OCI-LY3 (cell line): Measurements from ENCODE around the gene HLA-DQA1.

Experiments used
- H2AFZ ChIP-seq: fragments of 200-600, 300-600 bp; shearing (Covaris generic); 2 replicates; pipeline ENCODE4 v1.6.0; 2014; ENCODE audit warnings: antibody characterized with exemption, low read depth, low read length
- H3K27ac ChIP-seq: fragments of 200-600, 300-600 bp; sonication (generic); 2 replicates; pipeline ENCODE4 v1.5.1; 2014; ENCODE audit warnings: mild to moderate bottlenecking, low read length, moderate library complexity, mixed read lengths
- H3K27me3 ChIP-seq: fragments of 200-600, 300-600 bp; sonication (generic); 2 replicates; pipeline ENCODE4 v1.6.1; 2014; ENCODE audit warnings: low read depth, low read length, mixed read lengths
- H3K36me3 ChIP-seq: fragments of 200-600, 300-600 bp; sonication (generic); replicated peaks from 2 replicates; pipeline ENCODE3; 2014; ENCODE audit warnings: low read depth, low read length, mixed read lengths
- H3K4me1 ChIP-seq: fragments of 300-600, 200-600 bp; sonication (generic); 2 replicates; pipeline ENCODE4 v1.6.1; 2014; ENCODE audit warnings: low read length, mixed read lengths
- H3K4me2 ChIP-seq: fragments of 200-600, 300-600 bp; sonication (generic); 2 replicates; pipeline ENCODE4 v1.6.1; 2014; ENCODE audit warnings: low read length, mixed read lengths
- H3K4me3 ChIP-seq: fragments of 300-600, 200-600 bp; sonication (generic); 2 replicates; pipeline ENCODE4 v1.5.1; 2014; ENCODE audit warnings: antibody characterized with exemption, mild to moderate bottlenecking, low read length, moderate library complexity
- H3K79me2 ChIP-seq: fragments of 300-600, 200-600 bp; shearing (Covaris generic); 2 replicates; pipeline ENCODE4 v1.6.1; 2014; ENCODE audit warnings: mild to moderate bottlenecking, low read length, mixed read lengths
- H3K9ac ChIP-seq: fragments of 300-600, 200-600 bp; shearing (Covaris generic); 2 replicates; pipeline ENCODE4 v1.6.0; 2014; ENCODE audit warnings: mild to moderate bottlenecking, low read length, moderate library complexity
- H3K9me3 ChIP-seq: fragments of 200-600, 300-600 bp; shearing (Covaris generic); 2 replicates; pipeline ENCODE4 v1.6.1; 2014; ENCODE audit warnings: low read length, mixed read lengths; ENCODE audit not compliant: insufficient read depth
- H4K20me1 ChIP-seq: fragments of 200-600, 300-600 bp; sonication (generic); 2 replicates; pipeline ENCODE4 v1.6.1; 2016; ENCODE audit warnings: low read length, mixed read lengths; ENCODE audit not compliant: insufficient read depth
- EZH2phosphoT487 ChIP-seq: fragments of 200-600 bp; shearing (Covaris generic); IDR thresholded peaks from 2 replicates; pipeline ENCODE4 v1.6.1; 2018; ENCODE audit warnings: antibody characterized with exemption, mixed run types, low read depth
- TF ChIP-seq, protein P1 (sequence below): fragments of 200-600, 300-600 bp; sonication (generic); IDR thresholded peaks from 2 replicates; pipeline ENCODE4 v1.5.1; 2014; ENCODE audit warnings: antibody characterized with exemption, low read length, low read depth

HLA-DQA1 gene

DNA sequence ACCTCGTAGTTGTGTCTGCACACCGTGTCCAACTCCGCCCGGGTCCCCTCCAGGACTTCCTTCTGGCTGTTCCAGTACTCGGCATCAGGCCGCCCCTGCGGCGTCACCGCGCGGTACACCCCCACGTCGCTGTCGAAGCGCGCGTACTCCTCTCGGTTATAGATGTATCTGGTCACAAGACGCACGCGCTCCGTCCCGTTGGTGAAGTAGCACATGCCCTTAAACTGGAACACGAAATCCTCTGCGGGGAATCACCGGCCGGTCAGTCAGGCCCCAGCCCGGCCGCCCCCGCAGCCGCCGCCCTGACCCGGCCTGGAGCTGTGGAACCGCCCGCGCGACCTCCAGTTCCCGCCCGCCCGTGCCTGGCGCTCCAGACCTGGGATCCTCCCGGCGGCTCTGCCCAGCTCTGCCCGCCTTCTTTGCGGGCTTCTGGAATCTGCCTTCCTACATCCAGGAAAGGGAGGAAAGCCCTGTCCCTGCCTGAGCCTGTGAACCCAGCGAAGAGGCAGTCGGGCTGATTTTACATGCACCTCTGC, 27.7 kb downstream of the HLA-DQA1 start:
- Histone ChIP-seq H3K9ac (no peak overlapping the region), H3K27me3 (no peaks in the 10 kb centered on the region), H3K4me3 (peak overlapping the region; percentile 78)

DNA sequence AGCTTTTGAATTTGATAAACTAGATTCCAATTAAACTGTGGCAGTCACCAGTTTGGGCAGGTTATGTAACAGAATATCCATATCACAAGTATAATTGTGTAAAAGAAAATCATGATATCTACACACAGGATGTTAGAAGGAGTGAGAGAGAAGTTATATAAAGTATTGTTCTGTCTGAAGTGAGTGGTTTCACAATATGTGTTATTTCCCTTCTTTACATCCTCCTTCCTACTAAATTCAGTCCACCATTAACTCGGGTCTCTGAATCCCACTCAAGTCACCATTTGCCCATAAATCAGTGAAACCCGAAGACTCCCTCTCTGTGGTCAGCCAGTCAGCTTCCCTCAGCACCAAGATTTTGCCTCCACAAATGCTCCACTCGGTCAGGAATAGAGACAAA, 28.5 kb downstream of the HLA-DQA1 start:
- peak overlapping the region; percentile 71 for H3K9ac ChIP-seq
- peaks cover 13% of the 10 kb centered on the region for H3K79me2 ChIP-seq
- no peak overlapping the region for H2AFZ ChIP-seq
- no peaks in the 10 kb centered on the region for H4K20me1 ChIP-seq
- H3K27ac ChIP-seq: peak overlapping the region; percentile 50
- no peaks in the 10 kb centered on the region for H3K36me3 ChIP-seq
- H3K4me2 ChIP-seq: peak overlapping the region; percentile 60
- peaks cover 18% of the 10 kb centered on the region for H3K4me1 ChIP-seq
- peak overlapping the region; percentile 78 for H3K4me3 ChIP-seq
- no peaks in the 10 kb centered on the region for H3K27me3 ChIP-seq
- TF ChIP-seq EZH2phosphoT487: no peak
- TF ChIP-seq, protein P1, sequence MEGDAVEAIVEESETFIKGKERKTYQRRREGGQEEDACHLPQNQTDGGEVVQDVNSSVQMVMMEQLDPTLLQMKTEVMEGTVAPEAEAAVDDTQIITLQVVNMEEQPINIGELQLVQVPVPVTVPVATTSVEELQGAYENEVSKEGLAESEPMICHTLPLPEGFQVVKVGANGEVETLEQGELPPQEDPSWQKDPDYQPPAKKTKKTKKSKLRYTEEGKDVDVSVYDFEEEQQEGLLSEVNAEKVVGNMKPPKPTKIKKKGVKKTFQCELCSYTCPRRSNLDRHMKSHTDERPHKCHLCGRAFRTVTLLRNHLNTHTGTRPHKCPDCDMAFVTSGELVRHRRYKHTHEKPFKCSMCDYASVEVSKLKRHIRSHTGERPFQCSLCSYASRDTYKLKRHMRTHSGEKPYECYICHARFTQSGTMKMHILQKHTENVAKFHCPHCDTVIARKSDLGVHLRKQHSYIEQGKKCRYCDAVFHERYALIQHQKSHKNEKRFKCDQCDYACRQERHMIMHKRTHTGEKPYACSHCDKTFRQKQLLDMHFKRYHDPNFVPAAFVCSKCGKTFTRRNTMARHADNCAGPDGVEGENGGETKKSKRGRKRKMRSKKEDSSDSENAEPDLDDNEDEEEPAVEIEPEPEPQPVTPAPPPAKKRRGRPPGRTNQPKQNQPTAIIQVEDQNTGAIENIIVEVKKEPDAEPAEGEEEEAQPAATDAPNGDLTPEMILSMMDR: no peak
- H3K9me3 ChIP-seq: no peaks in the 10 kb centered on the region

More for the DNA sequence above, 27.7 kb downstream of the HLA-DQA1 start:
- H4K20me1 ChIP-seq: no peaks in the 10 kb centered on the region
- H3K9me3 ChIP-seq: no peaks in the 10 kb centered on the region
- H3K27ac ChIP-seq: no peak overlapping the region
- no peak overlapping the region for H2AFZ ChIP-seq
- H3K4me2 ChIP-seq: peak overlapping the region; percentile 60; the same call in 1 of the 2 replicates
- peaks cover 13% of the 10 kb centered on the region for H3K79me2 ChIP-seq
- H3K4me1 ChIP-seq: peaks cover 20% of the 10 kb centered on the region
- TF ChIP-seq EZH2phosphoT487: no peak
- TF ChIP-seq, protein P1: no peak
- H3K36me3 ChIP-seq: no peaks in the 10 kb centered on the region

DNA sequence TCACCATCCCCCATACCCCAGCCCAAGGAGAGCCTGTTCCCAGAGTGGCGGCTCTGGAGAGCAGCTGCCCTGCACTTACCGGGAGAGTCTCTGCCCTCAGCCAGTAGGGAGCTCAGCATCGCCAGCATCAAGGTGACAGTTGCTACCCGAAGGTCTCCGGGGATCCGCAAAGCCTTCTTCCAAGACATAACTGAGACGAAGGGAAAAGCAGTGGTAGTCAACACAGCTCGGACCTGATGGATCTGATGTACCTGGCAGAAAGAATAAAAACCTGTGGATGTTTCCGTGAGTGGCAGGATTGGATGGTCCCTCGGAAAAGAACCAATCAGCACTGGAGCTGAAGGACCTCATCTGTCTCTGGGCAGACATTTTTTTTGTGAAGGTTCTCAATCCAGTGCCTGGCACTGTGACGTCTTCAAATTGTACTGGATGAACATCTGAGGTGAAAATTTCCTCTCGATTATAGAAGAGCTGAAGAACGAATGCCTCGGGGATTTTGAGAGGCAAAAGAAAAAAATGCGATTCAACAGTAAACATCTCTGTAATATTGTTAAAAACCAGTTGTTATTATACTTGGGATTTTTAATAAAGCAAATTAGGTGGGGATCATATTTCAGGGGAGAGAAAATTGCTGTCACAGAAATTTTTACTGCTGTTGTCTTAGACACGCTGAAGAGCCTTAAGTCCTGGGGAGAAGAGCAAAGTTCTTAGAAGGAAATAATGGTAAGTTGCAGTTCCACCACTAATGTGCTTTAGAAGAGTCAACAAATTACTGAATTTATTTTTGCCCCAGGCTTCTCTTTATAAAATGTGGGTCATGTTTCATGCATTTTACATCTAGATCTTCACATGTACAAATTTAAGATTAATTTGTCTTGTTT, 29.5 kb downstream of the HLA-DQA1 start, which contains the start of gene HLA-DQB1:
HLA-DQB1 (minus strand) TSS at position 238 of the 881 bp plus-strand sequence; CDS start at position 188, 50 bp downstream.
- H3K4me3 ChIP-seq: peak within 1 kb of the TSS; percentile 78
- no peaks in the 10 kb centered on the region for H3K36me3 ChIP-seq
- peaks cover 18% of the 10 kb centered on the region for H3K4me1 ChIP-seq
- peak within 1 kb of the TSS; percentile 60 for H3K4me2 ChIP-seq
- no peak for TF ChIP-seq EZH2phosphoT487
- TF ChIP-seq, protein P1: no peak
- no peak within 1 kb of the TSS for H2AFZ ChIP-seq
- H4K20me1 ChIP-seq: no peaks in the 10 kb centered on the region
- peak within 1 kb of the TSS; percentile 50 for H3K27ac ChIP-seq
- no peaks in the 10 kb centered on the region for H3K9me3 ChIP-seq
- H3K27me3 ChIP-seq: no peaks in the 10 kb centered on the region
- H3K9ac ChIP-seq: peak within 1 kb of the TSS; percentile 71
- peaks cover 13% of the 10 kb centered on the region for H3K79me2 ChIP-seq

DNA sequence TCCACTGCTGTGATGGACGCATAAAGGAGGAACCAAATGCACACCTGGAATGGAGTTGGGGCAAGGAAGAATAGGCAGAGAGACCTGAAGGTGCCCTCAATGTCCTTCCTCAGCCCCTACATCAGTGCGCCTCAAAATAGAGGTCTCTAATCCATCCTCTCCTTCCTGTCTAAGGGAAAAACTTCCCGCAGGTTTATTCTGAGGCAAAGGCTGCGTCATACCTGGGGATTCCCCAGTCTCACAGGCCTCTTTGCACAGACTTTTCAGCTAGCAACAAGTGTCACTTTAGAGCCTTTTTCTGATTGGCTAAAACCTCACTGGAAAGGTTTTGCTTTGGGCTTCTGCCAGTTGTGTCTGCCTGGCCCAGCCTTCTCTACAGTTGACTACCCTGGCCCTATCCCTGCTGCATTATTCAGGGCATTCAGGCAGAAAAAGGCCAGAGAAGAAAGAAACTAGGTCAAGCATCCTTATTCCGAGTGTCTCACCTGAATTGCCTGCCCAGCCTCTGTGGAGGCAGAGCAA, 31.1 kb downstream of the HLA-DQA1 start:
- Histone ChIP-seq H3K27ac (peak overlapping the region; percentile 66), H3K9ac (peak overlapping the region; percentile 34; the same call in 1 of the 2 replicates), H3K4me3 (no peak overlapping the region), H3K27me3 (no peaks in the 10 kb centered on the region), H3K4me2 (peak overlapping the region; percentile 59), H2AFZ (no peak overlapping the region), H3K79me2 (peaks cover 13% of the 10 kb centered on the region), H4K20me1 (no peaks in the 10 kb centered on the region), H3K9me3 (no peaks in the 10 kb centered on the region), H3K4me1 (peaks cover 18% of the 10 kb centered on the region), H3K36me3 (no peaks in the 10 kb centered on the region)
- no peak for TF ChIP-seq EZH2phosphoT487
- TF ChIP-seq, protein P1: no peak
